GM12878 (cell line): ENCODE measurements around the gene HIRA. TPM values are rescaled to one million over a fixed set of nuclear protein-coding genes. Genes with fewer than 3 reads are reported as not detected.

Experiments
- ATAC-seq: fragments of 200-7000 bp; cut with Tn5 transposase; 3 replicates; pipeline ENCODE4 v1.9.1; 2020; ENCODE audit warnings: mild to moderate bottlenecking, moderate library complexity
- BruUV-seq: library from RNA; stranded (reverse); fragments of 400-500 nt; replicated peaks from 2 replicates; lab custom pipeline; 2021; lab: Mats Ljungman, UMichigan
- CTCF ChIA-PET: fragments of 300-600 bp; sonication (Branson Sonifier 250); formaldehyde crosslinking; extraction: SDS; loops from one replicate; lab custom pipeline; 2021; ENCODE audit warnings: inconsistent platforms; lab: Yijun Ruan, JAX
- POLR2A ChIA-PET: fragments of 350-600 bp; formaldehyde crosslinking; extraction: SDS; loops from one replicate; lab custom pipeline; 2021; ENCODE audit warnings: inconsistent platforms; lab: Charles Lee
- RAD21 ChIA-PET: fragments of 300-600 bp; sonication (Branson Sonifier 250); formaldehyde crosslinking; loops from one replicate; lab custom pipeline; 2023; ENCODE audit warnings: antibody characterized with exemption; ENCODE audit not compliant: unreplicated experiment; lab: Charles Lee
- SMC1A ChIA-PET: fragments of 300-600 bp; sonication (Branson Sonifier 250); formaldehyde crosslinking; loops from one replicate; lab custom pipeline; 2023; ENCODE audit not compliant: unreplicated experiment, uncharacterized antibody; lab: Charles Lee
- DNase-seq: peaks from one replicate; pipeline ENCODE4 v3.0.0-alpha.2; 2011; ENCODE audit warnings: low read depth, low spot score
- FAIRE-seq: peaks from 3 replicates; lab custom pipeline; 2011; peaks lifted over from hg19 to GRCh38; lab: Jason Lieb, UNC
- H2AFZ ChIP-seq: 2 replicates; pipeline ENCODE4 v1.6.0; 2011; ENCODE audit warnings: low read depth, low read length, control low read depth; ENCODE audit not compliant: control insufficient read depth
- H3K27ac ChIP-seq: 2 replicates; pipeline ENCODE4 v1.5.1; 2011; ENCODE audit warnings: control low read depth; ENCODE audit not compliant: control insufficient read depth, insufficient read depth
- H3K27me3 ChIP-seq, 2 experiments: replicated peaks in 1 of 2; 2 replicates each; pipeline versions ENCODE4 v1.6.0 to v1.6.1; 2011; ENCODE audit warnings: low read length in 1 of 2; ENCODE audit not compliant: control insufficient read depth in 2 of 2, insufficient read depth in 2 of 2
- H3K36me3 ChIP-seq, 2 experiments: 2 replicates each; pipeline ENCODE4 v1.5.1; 2011; ENCODE audit warnings: low read length in 1 of 2; ENCODE audit not compliant: control insufficient read depth in 2 of 2, insufficient read depth in 2 of 2
- H3K4me1 ChIP-seq: 2 replicates; pipeline ENCODE4 v1.6.1; 2011; ENCODE audit warnings: mild to moderate bottlenecking, low read length, moderate library complexity, mixed read lengths; ENCODE audit not compliant: control insufficient read depth, insufficient read depth
- H3K4me2 ChIP-seq: 2 replicates; pipeline ENCODE4 v1.6.0; 2011; ENCODE audit warnings: control low read depth; ENCODE audit not compliant: control insufficient read depth, insufficient read depth
- H3K4me3 ChIP-seq: fragments of 200-600 bp; sonication (generic); 2 replicates; pipeline ENCODE4 v1.5.1; 2016
- H3K79me2 ChIP-seq: 2 replicates; pipeline ENCODE4 v1.6.0; 2011; ENCODE audit warnings: low read length; ENCODE audit not compliant: control insufficient read depth, insufficient read depth
- H3K9ac ChIP-seq: 2 replicates; pipeline ENCODE4 v1.8.0; 2011; ENCODE audit warnings: low read length, control low read depth, mixed read lengths; ENCODE audit not compliant: control insufficient read depth, insufficient read depth
- H3K9me3 ChIP-seq: replicated peaks from 3 replicates; pipeline ENCODE4 v1.5.1; 2011; ENCODE audit warnings: mild to moderate bottlenecking, low read length; ENCODE audit not compliant: control insufficient read depth, insufficient read depth
- H4K20me1 ChIP-seq: 2 replicates; pipeline ENCODE4 v1.6.0; 2011; ENCODE audit not compliant: control insufficient read depth, insufficient read depth
- ZNF622 ChIP-seq: fragments of 450-650 bp; IDR thresholded peaks from 2 replicates; pipeline ENCODE4 v1.6.1; 2017; ENCODE audit warnings: mild to moderate bottlenecking, inconsistent platforms
- WGBS: methylation state at CpG from one replicate; pipeline ENCODE4 v1.1.6; 2016; ENCODE audit warnings: low lambda C conversion rate; ENCODE audit not compliant: insufficient replicate concordance, insufficient coverage; ENCODE audit errors: missing lambda C conversion rate; 5-methylcytosine and 5-hydroxymethylcytosine counted together
- in situ Hi-C: fragments of 300-500 bp; cut with MboI; formaldehyde crosslinking; loops from 9 replicates; pipeline ENCODE4 v1.14.3; 2018; ENCODE audit warnings: mixed read lengths
- intact Hi-C: fragments of 100-400 bp; cut with micrococcal nuclease; formaldehyde crosslinking; loops from one replicate; pipeline ENCODE4 v1.14.2; 2022; ENCODE audit not compliant: unreplicated experiment
- polyA plus RNA-seq, 11 experiments: library from polyadenylated mRNA; depleted of rRNA in 4 of 11; unstranded in 6 of 11; stranded (reverse) in 5 of 11; fragments of >200 nt; fragmentation: Nextera tagmentation in 4 of 11; fragmentation: Illumina TruSeq in 1 of 11; extraction: Ambion mirVana in 4 of 11; extraction: Trizol in 1 of 11; gene quantifications; 1 replicate in 1 of 11; 2 replicates in 10 of 11; pipeline versions ENCODE4 v1.2.1 to v1.2.3, GENCODE V29; 2011 to 2016; ENCODE audit warnings: inconsistent platforms in 2 of 11, missing spikeins in 2 of 11, low read depth in 1 of 11
- total RNA-seq, 4 experiments: library from RNA; depleted of rRNA in 3 of 4; stranded (reverse); fragments of >200 nt in 3 of 4; fragmentation: Illumina TruSeq in 1 of 4; extraction: Trizol in 1 of 4; gene quantifications; 2 replicates each; pipeline versions ENCODE4 v1.2.1 to v1.2.3, GENCODE V29; 2013 to 2021
- TF ChIP-seq, protein P1 (sequence below): fragments of 450-650 bp; IDR thresholded peaks from 2 replicates; pipeline ENCODE4 v1.6.1; 2014; ENCODE audit warnings: mild to moderate bottlenecking
- TF ChIP-seq, protein P2 (sequence below): IDR thresholded peaks from 2 replicates; pipeline ENCODE4 v1.6.1; 2011; ENCODE audit warnings: mild to moderate bottlenecking, low read depth, low read length, moderate library complexity; ENCODE audit not compliant: insufficient replicate concordance
- TF ChIP-seq, protein P3 (sequence below): fragments of 450-650 bp; IDR thresholded peaks from 2 replicates; pipeline ENCODE4 v1.6.1; 2016; ENCODE audit warnings: mild to moderate bottlenecking, moderate library complexity, borderline replicate concordance

Gene HIRA
- total and polyA plus RNA-seq, 10 of the 15 experiments (the other 5 are each of a cell fraction or from before 2014, with no cell fraction given) = 0.34 to 32.7 (median 14.5) TPM

DNA sequence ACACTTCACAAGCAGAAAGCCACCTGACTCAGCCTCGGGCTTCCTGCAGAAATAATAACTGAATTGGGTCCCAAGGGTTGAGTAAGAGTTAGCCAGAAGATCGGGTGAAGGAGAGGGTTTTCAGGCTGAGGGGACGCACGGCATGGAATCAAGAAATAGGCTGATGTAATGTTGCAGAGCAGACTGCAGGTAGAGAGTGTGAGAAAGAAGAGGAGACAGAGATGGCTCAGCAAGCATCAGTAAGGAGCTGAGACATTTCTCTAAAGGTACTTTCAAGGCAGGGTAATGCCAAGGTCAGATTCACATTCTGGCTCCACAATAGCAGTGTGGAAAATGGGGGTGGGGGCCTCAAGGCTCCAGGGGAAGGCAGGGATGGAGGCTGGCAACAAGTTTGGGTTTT, 18.6 kb downstream of the HIRA start:
- Histone ChIP-seq H3K27me3 (no peaks in the 10 kb centered on the region), H3K4me1 (no peaks in the 10 kb centered on the region; the same call in 1 of the 2 replicates), H4K20me1 (no peaks in the 10 kb centered on the region), H3K9ac (no peak overlapping the region), H2AFZ (no peak overlapping the region), H3K4me3 (no peak overlapping the region), H3K36me3 (peaks cover 9 to 28% of the 10 kb centered on the region in 2 experiments; a peak in 3 of 4 replicates), H3K79me2 (peaks cover 41% of the 10 kb centered on the region), H3K27ac (no peak overlapping the region), H3K9me3 (no peaks in the 10 kb centered on the region; the same call in 2 of the 3 replicates), H3K4me2 (no peak overlapping the region)
- ChIA-PET POLR2A (no interaction called here), RAD21 (no interaction called here), SMC1A (interaction anchor here (1.2 kb wide), 1 partner anchor 15 kb away, joined by 3 read pairs; no protein-coding TSS in a partner anchor), CTCF (interaction anchor here (1.5 kb wide), 1 partner anchor 64 kb away, joined by 4 read pairs; no protein-coding TSS in a partner anchor)
- ATAC-seq = no peak
- FAIRE-seq = no peak
- TF ChIP-seq, protein P1, sequence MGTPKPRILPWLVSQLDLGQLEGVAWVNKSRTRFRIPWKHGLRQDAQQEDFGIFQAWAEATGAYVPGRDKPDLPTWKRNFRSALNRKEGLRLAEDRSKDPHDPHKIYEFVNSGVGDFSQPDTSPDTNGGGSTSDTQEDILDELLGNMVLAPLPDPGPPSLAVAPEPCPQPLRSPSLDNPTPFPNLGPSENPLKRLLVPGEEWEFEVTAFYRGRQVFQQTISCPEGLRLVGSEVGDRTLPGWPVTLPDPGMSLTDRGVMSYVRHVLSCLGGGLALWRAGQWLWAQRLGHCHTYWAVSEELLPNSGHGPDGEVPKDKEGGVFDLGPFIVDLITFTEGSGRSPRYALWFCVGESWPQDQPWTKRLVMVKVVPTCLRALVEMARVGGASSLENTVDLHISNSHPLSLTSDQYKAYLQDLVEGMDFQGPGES = no peak
- no peak for TF ChIP-seq ZNF622
- TF ChIP-seq, protein P2, sequence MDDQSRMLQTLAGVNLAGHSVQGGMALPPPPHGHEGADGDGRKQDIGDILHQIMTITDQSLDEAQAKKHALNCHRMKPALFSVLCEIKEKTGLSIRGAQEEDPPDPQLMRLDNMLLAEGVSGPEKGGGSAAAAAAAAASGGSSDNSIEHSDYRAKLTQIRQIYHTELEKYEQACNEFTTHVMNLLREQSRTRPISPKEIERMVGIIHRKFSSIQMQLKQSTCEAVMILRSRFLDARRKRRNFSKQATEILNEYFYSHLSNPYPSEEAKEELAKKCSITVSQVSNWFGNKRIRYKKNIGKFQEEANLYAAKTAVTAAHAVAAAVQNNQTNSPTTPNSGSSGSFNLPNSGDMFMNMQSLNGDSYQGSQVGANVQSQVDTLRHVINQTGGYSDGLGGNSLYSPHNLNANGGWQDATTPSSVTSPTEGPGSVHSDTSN = no peak
- TF ChIP-seq, protein P3, sequence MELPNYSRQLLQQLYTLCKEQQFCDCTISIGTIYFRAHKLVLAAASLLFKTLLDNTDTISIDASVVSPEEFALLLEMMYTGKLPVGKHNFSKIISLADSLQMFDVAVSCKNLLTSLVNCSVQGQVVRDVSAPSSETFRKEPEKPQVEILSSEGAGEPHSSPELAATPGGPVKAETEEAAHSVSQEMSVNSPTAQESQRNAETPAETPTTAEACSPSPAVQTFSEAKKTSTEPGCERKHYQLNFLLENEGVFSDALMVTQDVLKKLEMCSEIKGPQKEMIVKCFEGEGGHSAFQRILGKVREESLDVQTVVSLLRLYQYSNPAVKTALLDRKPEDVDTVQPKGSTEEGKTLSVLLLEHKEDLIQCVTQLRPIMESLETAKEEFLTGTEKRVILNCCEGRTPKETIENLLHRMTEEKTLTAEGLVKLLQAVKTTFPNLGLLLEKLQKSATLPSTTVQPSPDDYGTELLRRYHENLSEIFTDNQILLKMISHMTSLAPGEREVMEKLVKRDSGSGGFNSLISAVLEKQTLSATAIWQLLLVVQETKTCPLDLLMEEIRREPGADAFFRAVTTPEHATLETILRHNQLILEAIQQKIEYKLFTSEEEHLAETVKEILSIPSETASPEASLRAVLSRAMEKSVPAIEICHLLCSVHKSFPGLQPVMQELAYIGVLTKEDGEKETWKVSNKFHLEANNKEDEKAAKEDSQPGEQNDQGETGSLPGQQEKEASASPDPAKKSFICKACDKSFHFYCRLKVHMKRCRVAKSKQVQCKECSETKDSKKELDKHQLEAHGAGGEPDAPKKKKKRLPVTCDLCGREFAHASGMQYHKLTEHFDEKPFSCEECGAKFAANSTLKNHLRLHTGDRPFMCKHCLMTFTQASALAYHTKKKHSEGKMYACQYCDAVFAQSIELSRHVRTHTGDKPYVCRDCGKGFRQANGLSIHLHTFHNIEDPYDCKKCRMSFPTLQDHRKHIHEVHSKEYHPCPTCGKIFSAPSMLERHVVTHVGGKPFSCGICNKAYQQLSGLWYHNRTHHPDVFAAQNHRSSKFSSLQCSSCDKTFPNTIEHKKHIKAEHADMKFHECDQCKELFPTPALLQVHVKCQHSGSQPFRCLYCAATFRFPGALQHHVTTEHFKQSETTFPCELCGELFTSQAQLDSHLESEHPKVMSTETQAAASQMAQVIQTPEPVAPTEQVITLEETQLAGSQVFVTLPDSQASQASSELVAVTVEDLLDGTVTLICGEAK = no peak
- intact Hi-C loops (no loop called here), in situ Hi-C loops (no loop called here)
- DNase-seq = no peak
- BruUV-seq = no TSS peak
- 63% methylated on average over 4 of the region's 4 CpGs for WGBS
